B cell (primary cell): ENCODE data around the gene SAMD4B. TPM values are rescaled to one million over a fixed set of nuclear protein-coding genes. Genes with fewer than 3 reads are reported as not detected.
A peak's percentile ranks its signal among the peaks of the same experiment; 100 is the strongest.

ENCODE experiments used
- ATAC-seq: fragments of 200-7000 bp; cut with Tn5 transposase; one replicate; pipeline ENCODE4 v1.10.0; 2021; ENCODE audit warnings: low read depth, mild to moderate bottlenecking, moderate number of reproducible peaks, moderate library complexity
- CTCF ChIA-PET: fragments of 350-600 bp; sonication (Branson Sonifier 250); formaldehyde crosslinking; loops from one replicate; lab custom pipeline; 2021; ENCODE audit warnings: antibody characterized with exemption, inconsistent platforms; lab: Charles Lee
- POLR2A ChIA-PET: fragments of 350-600 bp; sonication (Branson Sonifier 250); formaldehyde crosslinking; loops from one replicate; lab custom pipeline; 2021; ENCODE audit warnings: antibody characterized with exemption; lab: Charles Lee
- DNase-seq: peaks from one replicate; pipeline ENCODE4 v3.0.0; 2013
- H2AFZ ChIP-seq: 2 replicates; pipeline ENCODE4 v1.6.1; 2012; ENCODE audit warnings: mild to moderate bottlenecking, low read depth, low read length; ENCODE audit not compliant: insufficient read depth, poor library complexity, severe bottlenecking
- H3K27ac ChIP-seq, 2 donors: 1 replicate in 1 of 2; 2 replicates in 1 of 2; pipeline ENCODE4 v1.5.1; 2012 to 2013; ENCODE audit warnings: low read length in 2 of 2, mild to moderate bottlenecking in 2 of 2, moderate library complexity in 1 of 2
- H3K27me3 ChIP-seq, 4 experiments: fragments of 200-600 bp in 1 of 4; sonication (generic) in 1 of 4; replicated peaks in 1 of 4; 1 replicate in 2 of 4; 2 replicates in 2 of 4; pipeline versions ENCODE4 v1.6.1 to v1.7.0; 2013 to 2016; ENCODE audit warnings: low read length in 3 of 4, mild to moderate bottlenecking in 2 of 4, mixed read lengths in 1 of 4, moderate library complexity in 1 of 4; ENCODE audit not compliant: insufficient read depth in 4 of 4, control insufficient read depth in 3 of 4; ENCODE audit errors: control extremely low read depth in 1 of 4
- H3K36me3 ChIP-seq, 2 experiments: replicated peaks in 1 of 2; 1 replicate in 1 of 2; 2 replicates in 1 of 2; pipeline versions ENCODE4 v1.6.1 to v1.7.1; 2013; ENCODE audit warnings: low read length in 1 of 2; ENCODE audit not compliant: insufficient read depth in 2 of 2, control insufficient read depth in 1 of 2; ENCODE audit errors: control extremely low read depth in 1 of 2, extremely low read depth in 1 of 2
- H3K4me1 ChIP-seq, 2 donors: fragments of 200-600 bp in 1 of 2; sonication (generic) in 1 of 2; 1 replicate in 1 of 2; 2 replicates in 1 of 2; pipeline versions ENCODE4 v1.5.1 to v1.6.1; 2013 to 2017; ENCODE audit warnings: low read length in 2 of 2; ENCODE audit not compliant: control insufficient read depth in 2 of 2, insufficient read depth in 2 of 2
- H3K4me2 ChIP-seq: replicated peaks from 2 replicates; pipeline ENCODE3; 2012; ENCODE audit warnings: mild to moderate bottlenecking, low read depth, low read length; ENCODE audit not compliant: poor library complexity, severe bottlenecking
- H3K4me3 ChIP-seq, 5 experiments: fragments of 200-600 bp in 1 of 5; sonication (generic) in 1 of 5; 1 replicate in 3 of 5; 2 replicates in 2 of 5; pipeline versions ENCODE4 v1.5.1 to v1.7.0; 2011 to 2016; ENCODE audit warnings: low read length in 4 of 5, mild to moderate bottlenecking in 4 of 5, low read depth in 2 of 5, control low read depth in 1 of 5, moderate library complexity in 1 of 5; ENCODE audit not compliant: insufficient read depth in 1 of 5; ENCODE audit errors: control extremely low read depth in 1 of 5, extremely low read depth in 1 of 5
- H3K79me2 ChIP-seq: fragments of 200-600 bp; sonication (generic); one replicate; pipeline ENCODE4 v1.6.0; 2016; ENCODE audit warnings: low read length; ENCODE audit not compliant: control insufficient read depth, insufficient read depth
- H3K9ac ChIP-seq: fragments of 200-600 bp; sonication (generic); 2 replicates; pipeline ENCODE4 v1.6.1; 2017; ENCODE audit warnings: mild to moderate bottlenecking, low read length, moderate library complexity
- H3K9me3 ChIP-seq, 3 donors: one replicate each; pipeline versions ENCODE4 v1.6.1 to v1.7.1; 2013; ENCODE audit warnings: low read length in 2 of 3; ENCODE audit not compliant: control insufficient read depth in 2 of 3, insufficient read depth in 1 of 3; ENCODE audit errors: control extremely low read depth in 1 of 3
- H4K20me1 ChIP-seq: 2 replicates; pipeline ENCODE4 v1.6.0; 2012; ENCODE audit warnings: mild to moderate bottlenecking, low read length; ENCODE audit not compliant: insufficient read depth, control insufficient read depth, poor library complexity, severe bottlenecking
- H3K27ac Mint-ChIP-seq: one replicate; pipeline ENCODE4 v1.8.0; 2021; ENCODE audit warnings: mixed read lengths
- H3K27me3 Mint-ChIP-seq: one replicate; pipeline ENCODE4 v1.8.0; 2021; ENCODE audit warnings: mixed read lengths
- H3K4me1 Mint-ChIP-seq: one replicate; pipeline ENCODE4 v1.8.0; 2021; ENCODE audit warnings: mixed read lengths
- H3K4me3 Mint-ChIP-seq: one replicate; pipeline ENCODE4 v1.8.0; 2021; ENCODE audit warnings: mixed read lengths
- H3K9me3 Mint-ChIP-seq: one replicate; pipeline ENCODE4 v1.8.0; 2022; ENCODE audit warnings: mixed read lengths; ENCODE audit not compliant: insufficient read depth
- CTCF ChIP-seq: fragments of 200-600 bp; IDR thresholded peaks from one replicate; pipeline ENCODE4 v1.8.0; 2022; ENCODE audit warnings: antibody characterized with exemption, mild to moderate bottlenecking
- EZH2 ChIP-seq: IDR thresholded peaks from 2 replicates; pipeline ENCODE4 v1.6.1; 2012; ENCODE audit warnings: borderline replicate concordance, low read depth, mild to moderate bottlenecking, moderate library complexity, low read length; ENCODE audit not compliant: insufficient read depth, poor library complexity, severe bottlenecking
- WGBS: methylation state at CpG from one replicate; pipeline ENCODE4 v1.1.5; 2013; ENCODE audit warnings: missing lambda C conversion rate; ENCODE audit not compliant: insufficient coverage; 5-methylcytosine and 5-hydroxymethylcytosine counted together
- intact Hi-C: fragments of 100-400 bp; cut with micrococcal nuclease; formaldehyde crosslinking; loops from one replicate; pipeline ENCODE4 v1.10.0; 2022
- polyA plus RNA-seq: library from polyadenylated mRNA; depleted of rRNA; stranded (reverse); fragments of >200 nt; gene quantifications from 2 replicates; pipeline ENCODE4 v1.2.3, GENCODE V29; 2012
- total RNA-seq, 2 donors: library from RNA; stranded (reverse); fragments of 120-200 nt in 1 of 2; gene quantifications; 1 replicate in 1 of 2; 2 replicates in 1 of 2; pipeline versions ENCODE4 v1.2.3 to v1.2.4, GENCODE V29; 2013 to 2022

Gene SAMD4B
- total and polyA plus RNA-seq, 2 donors (not counting 1 experiment from before 2014, with no cell fraction given): 87.3 to 90.0 TPM

GRCh38 chr19:39401549-39402345 lies 59.5 kb downstream of the SAMD4B start:
- peaks cover under 1% of the 10 kb centered on the region for H4K20me1 ChIP-seq
- peaks cover 0 to 17% (median 0%) of the 10 kb centered on the region in 3 donors for H3K9me3 ChIP-seq
- H3K4me3 Mint-ChIP-seq: peak overlapping the region; percentile 94
- H3K4me3 ChIP-seq: peak overlapping the region in 4 of 5 experiments; percentile 63 to 91 (median 77)
- H3K4me1 ChIP-seq: peaks cover 72 to 91% of the 10 kb centered on the region in 2 donors
- peak overlapping the region; percentile 100 for H3K4me2 ChIP-seq
- POLR2A ChIA-PET: interaction anchor here (0.6 to 8.8 kb wide), 10 partner anchors 7 to 1025 kb away, joined by 3 to 74 read pairs (median 5); partner anchors contain the start of genes MED29, PAF1, PLEKHG2 and RPS16
- DNase-seq (peak; percentile 88), ATAC-seq (peak; percentile 29)
- 25% methylated on average over 17 of the region's 25 CpGs for WGBS
- H3K27ac ChIP-seq: peak overlapping the region; percentile 100
- peaks cover 0 to 9% of the 10 kb centered on the region in 2 experiments for H3K36me3 ChIP-seq
- H2AFZ ChIP-seq: no peak overlapping the region
- CTCF ChIA-PET: interaction anchor here (0.7 to 8.9 kb wide), 11 partner anchors 7 to 280 kb away, joined by 3 to 260 read pairs (median 6); partner anchors contain the start of genes EID2B, MED29, PAF1 and PLEKHG2
- intact Hi-C loops: loop anchor here (1.0 to 10.0 kb wide), 2 partner anchors 9 to 537 kb away; no protein-coding TSS in a partner anchor
- H3K27ac Mint-ChIP-seq: peak overlapping the region; percentile 96
- H3K9ac ChIP-seq: peak overlapping the region; percentile 98
- no peaks in the 10 kb centered on the region for H3K9me3 Mint-ChIP-seq
- no peaks in the 10 kb centered on the region for H3K27me3 Mint-ChIP-seq
- TF ChIP-seq CTCF (no peak), EZH2 (no peak)
- no peaks in the 10 kb centered on the region for H3K27me3 ChIP-seq
- H3K4me1 Mint-ChIP-seq: peaks cover 80% of the 10 kb centered on the region
- peaks cover 65% of the 10 kb centered on the region for H3K79me2 ChIP-seq
